KMS-11 (cell line): ENCODE measurements around the gene PXYLP1.

Experiments
- H2AFZ ChIP-seq: fragments of 200-600 bp; sonication (generic); 2 replicates; pipeline ENCODE4 v1.6.1; 2016; ENCODE audit warnings: antibody characterized with exemption, mixed run types, low read depth
- H3K27ac ChIP-seq: fragments of 200-600 bp; sonication (generic); 2 replicates; pipeline ENCODE4 v1.6.1; 2016; ENCODE audit warnings: mild to moderate bottlenecking, mixed run types
- H3K27me3 ChIP-seq: fragments of 200-600 bp; sonication (generic); 2 replicates; pipeline ENCODE4 v1.6.1; 2017; ENCODE audit warnings: mild to moderate bottlenecking, low read depth, mixed run types, moderate library complexity; ENCODE audit not compliant: insufficient read depth
- H3K36me3 ChIP-seq: fragments of 200-600 bp; sonication (generic); 2 replicates; pipeline ENCODE4 v1.6.1; 2017; ENCODE audit warnings: mild to moderate bottlenecking, mixed run types; ENCODE audit not compliant: insufficient read depth
- H3K4me1 ChIP-seq: fragments of 200-600 bp; sonication (generic); 2 replicates; pipeline ENCODE4 v1.6.1; 2016; ENCODE audit warnings: mild to moderate bottlenecking, low read depth, mixed run types; ENCODE audit not compliant: poor library complexity, severe bottlenecking
- H3K4me2 ChIP-seq: fragments of 200-600 bp; sonication (generic); 2 replicates; pipeline ENCODE4 v1.7.0; 2016; ENCODE audit warnings: mild to moderate bottlenecking, mixed run types
- H3K4me3 ChIP-seq: fragments of 200-600 bp; sonication (generic); IDR thresholded peaks from 2 replicates; pipeline ENCODE4 v1.6.1; 2017; ENCODE audit warnings: low read depth, low read length, mixed read lengths; ENCODE audit not compliant: insufficient read depth
- H3K79me2 ChIP-seq: fragments of 200-600 bp; sonication (generic); 2 replicates; pipeline ENCODE4 v1.6.1; 2016; ENCODE audit warnings: low read depth, mixed run types; ENCODE audit not compliant: insufficient read depth
- H3K9ac ChIP-seq: fragments of 200-600 bp; sonication (generic); 2 replicates; pipeline ENCODE4 v1.6.1; 2016; ENCODE audit warnings: mild to moderate bottlenecking, mixed run types
- H4K20me1 ChIP-seq: fragments of 200-600 bp; sonication (generic); 2 replicates; pipeline ENCODE4 v1.6.1; 2016; ENCODE audit warnings: mild to moderate bottlenecking, mixed run types; ENCODE audit not compliant: insufficient read depth
- CTCF ChIP-seq: fragments of 200-600 bp; sonication (generic); conservative IDR thresholded peaks from 2 replicates; pipeline ENCODE4 v1.6.1; 2017; ENCODE audit warnings: low read depth, mild to moderate bottlenecking, antibody characterized with exemption, low read length, moderate library complexity, mixed read lengths

Gene PXYLP1

GRCh38 chr3:141275973-141276372 is 44.3 kb downstream of the PXYLP1 start:
- H3K27ac ChIP-seq, result no peak overlapping the region
- TF ChIP-seq CTCF, result no peak
- H3K9ac ChIP-seq, result no peak overlapping the region
- H3K79me2 ChIP-seq, result no peaks in the 10 kb centered on the region
- no peak overlapping the region for H2AFZ ChIP-seq
- H3K4me3 ChIP-seq, result no peak overlapping the region
- H3K27me3 ChIP-seq, result no peaks in the 10 kb centered on the region
- H3K4me2 ChIP-seq, result no peak overlapping the region
- H3K4me1 ChIP-seq, result no peaks in the 10 kb centered on the region
- no peaks in the 10 kb centered on the region for H3K36me3 ChIP-seq
- H4K20me1 ChIP-seq, result no peaks in the 10 kb centered on the region

GRCh38 chr3:141276398-141276797 is 44.8 kb downstream of the PXYLP1 start:
- Histone ChIP-seq H3K27ac (no peak overlapping the region), H3K9ac (no peak overlapping the region), H4K20me1 (no peaks in the 10 kb centered on the region), H3K4me3 (no peak overlapping the region), H3K4me2 (no peak overlapping the region), H2AFZ (no peak overlapping the region), H3K4me1 (no peaks in the 10 kb centered on the region), H3K36me3 (no peaks in the 10 kb centered on the region), H3K79me2 (no peaks in the 10 kb centered on the region), H3K27me3 (no peaks in the 10 kb centered on the region)
- TF ChIP-seq CTCF, result no peak

- no peak overlapping the region for H3K27ac ChIP-seq
- no peak overlapping the region for H3K4me2 ChIP-seq
- no peak overlapping the region for H3K4me3 ChIP-seq
- no peaks in the 10 kb centered on the region for H3K79me2 ChIP-seq
- no peak overlapping the region for H3K9ac ChIP-seq
- no peaks in the 10 kb centered on the region for H3K4me1 ChIP-seq
- no peaks in the 10 kb centered on the region for H3K36me3 ChIP-seq
- no peaks in the 10 kb centered on the region for H4K20me1 ChIP-seq
- H3K27me3 ChIP-seq, result no peaks in the 10 kb centered on the region
- TF ChIP-seq CTCF, result no peak
- H2AFZ ChIP-seq, result no peak overlapping the region
Measured at GRCh38 chr3:141277451-141277850, 45.8 kb downstream of the PXYLP1 start.

- H3K36me3 ChIP-seq, result no peaks in the 10 kb centered on the region
- H3K9ac ChIP-seq, result no peak overlapping the region
- H3K4me1 ChIP-seq, result no peaks in the 10 kb centered on the region
- H4K20me1 ChIP-seq, result no peaks in the 10 kb centered on the region
- no peaks in the 10 kb centered on the region for H3K27me3 ChIP-seq
- H3K4me3 ChIP-seq, result no peak overlapping the region
- H3K4me2 ChIP-seq, result no peak overlapping the region
- no peak overlapping the region for H2AFZ ChIP-seq
- TF ChIP-seq CTCF, result no peak
- H3K79me2 ChIP-seq, result no peaks in the 10 kb centered on the region
- H3K27ac ChIP-seq, result no peak overlapping the region
Measured at GRCh38 chr3:141278196-141279076, 46.8 kb downstream of the PXYLP1 start.
